ENCODE results near the gene CSK. TPM values are rescaled to one million over a fixed set of nuclear protein-coding genes. Genes with fewer than 3 reads are reported as not detected.
A peak's percentile ranks its signal among the peaks of the same experiment; 100 is the strongest.

The CSK gene
- total RNA-seq, 1 donor from 2014 or later: 70.9 TPM

DNA sequence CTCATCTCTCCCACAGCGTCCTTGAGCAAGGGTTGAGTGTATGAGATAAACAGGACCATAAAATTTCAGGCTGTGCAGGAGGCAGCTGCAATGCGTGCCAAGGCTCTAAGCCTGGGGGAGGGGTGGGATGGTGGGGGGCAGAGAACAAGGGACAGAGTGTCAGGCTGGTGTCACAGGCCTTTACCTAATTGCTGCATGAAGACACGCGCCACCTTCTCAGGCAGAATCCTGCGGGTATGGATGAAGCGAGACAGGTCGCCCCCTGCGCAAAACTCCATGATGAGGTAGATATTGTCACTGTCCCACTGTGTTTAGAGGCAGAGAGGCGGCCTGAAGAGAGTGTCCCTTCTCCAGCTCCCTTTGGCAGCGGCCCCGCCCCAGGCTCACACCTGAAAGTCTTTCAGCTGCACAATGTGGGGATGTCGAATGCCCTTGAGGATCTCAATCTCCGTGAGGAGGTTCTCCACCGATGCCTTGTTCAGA is 60.1 kb downstream of the CSK start:
- peaks cover 10% of the 10 kb centered on the region for H3K4me1 Mint-ChIP-seq (ENCODE audit: low read depth)
- H3K27ac Mint-ChIP-seq: peak overlapping the region; percentile 31
- peak overlapping the region; percentile 90 for H3K4me3 Mint-ChIP-seq (ENCODE audit: low read depth)
- TF ChIP-seq CTCF (IDR thresholded peaks at IDR 0.05; ENCODE audit: unreplicated experiment): no peak
- DNase-seq (ENCODE audit: low spot score, unreplicated experiment): no peak
- H3K36me3 Mint-ChIP-seq (ENCODE audit: insufficient read depth): peaks cover 2% of the 10 kb centered on the region
- no peaks in the 10 kb centered on the region for H3K9me3 Mint-ChIP-seq (ENCODE audit: low read depth)
- H3K27me3 Mint-ChIP-seq: no peaks in the 10 kb centered on the region

DNA sequence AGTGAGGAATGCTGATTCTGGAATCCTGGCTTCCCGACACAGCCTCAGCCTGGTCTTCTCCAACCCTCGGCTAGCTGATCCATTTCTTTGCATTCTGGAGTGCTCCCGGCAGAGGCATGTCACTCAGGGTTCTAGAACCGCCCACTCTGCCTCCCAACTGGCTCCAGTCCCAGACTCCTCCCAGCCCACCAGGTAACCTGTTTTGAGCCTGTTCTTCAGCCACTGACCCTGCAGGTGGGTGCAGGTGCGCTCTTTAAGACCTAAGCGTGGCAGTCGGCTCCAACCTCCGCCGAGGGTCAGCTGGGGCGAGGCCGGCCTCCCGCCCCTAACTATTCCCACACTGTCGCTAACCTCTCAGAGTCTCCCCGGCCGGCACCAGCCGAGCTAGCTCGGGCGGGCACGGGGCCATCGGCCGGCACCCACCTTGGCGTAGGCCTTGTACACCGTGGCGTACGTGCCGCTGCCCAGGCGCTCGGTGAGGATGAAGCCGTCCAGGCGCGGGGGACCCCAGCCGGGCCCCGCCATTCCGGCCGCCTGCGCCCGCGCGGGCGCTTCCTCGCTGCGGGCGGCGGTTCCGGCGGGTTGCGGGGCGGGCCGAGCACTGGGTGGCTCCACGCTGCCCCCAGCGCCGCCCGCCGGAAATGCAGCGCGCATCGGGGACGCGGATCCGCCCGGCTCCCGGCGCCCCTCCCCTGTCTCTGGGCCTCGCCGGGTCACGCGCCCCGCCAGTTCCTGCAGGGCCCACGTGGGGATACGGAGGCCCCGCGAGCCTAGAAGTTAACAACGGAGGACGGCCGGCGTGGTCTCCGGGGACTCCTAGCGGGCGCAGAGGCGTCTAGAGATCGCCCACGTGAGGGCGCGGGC is 60.9 kb downstream of the CSK start, which contains the start of gene ULK3:
TSS of gene ULK3 (minus strand) at position 576 of the 864 bp plus-strand sequence. CDS start at position 525, 51 bp downstream.
- Mint-ChIP-seq H3K4me3 (ENCODE audit: low read depth) (peak within 1 kb of the TSS; percentile 90), H3K36me3 (ENCODE audit: insufficient read depth) (peaks cover 5% of the 10 kb centered on the region), H3K9me3 (ENCODE audit: low read depth) (no peaks in the 10 kb centered on the region), H3K27me3 (no peaks in the 10 kb centered on the region), H3K4me1 (ENCODE audit: low read depth) (peaks cover 10% of the 10 kb centered on the region), H3K27ac (peak within 1 kb of the TSS; percentile 97)
- peak; percentile 70 for TF ChIP-seq CTCF (IDR thresholded peaks at IDR 0.05; ENCODE audit: unreplicated experiment)
- DNase-seq (ENCODE audit: low spot score, unreplicated experiment): peak; percentile 93

DNA sequence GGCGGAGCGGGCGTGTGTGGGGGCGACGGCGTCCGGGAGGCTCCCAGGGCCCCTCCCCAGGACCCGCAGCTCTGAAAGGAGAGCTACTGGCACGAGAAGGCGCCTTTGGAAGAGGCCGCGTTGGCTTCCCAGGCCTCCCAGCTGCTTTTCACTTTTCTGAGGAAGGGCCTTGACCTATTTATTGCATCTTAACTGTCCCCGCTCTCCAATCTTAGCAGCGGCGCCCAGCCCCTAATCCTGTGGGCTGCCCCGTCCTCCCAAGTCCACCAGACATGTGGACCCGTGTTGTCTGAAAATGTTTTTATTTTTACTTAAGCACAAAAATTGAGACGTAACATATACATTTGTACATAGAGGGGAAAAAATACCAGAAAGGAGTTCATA is 61.6 kb downstream of the CSK start:
- Mint-ChIP-seq H3K27me3 (no peaks in the 10 kb centered on the region), H3K4me1 (ENCODE audit: low read depth) (peaks cover 10% of the 10 kb centered on the region), H3K27ac (peak overlapping the region; percentile 91), H3K36me3 (ENCODE audit: insufficient read depth) (peaks cover 5% of the 10 kb centered on the region), H3K9me3 (ENCODE audit: low read depth) (no peaks in the 10 kb centered on the region), H3K4me3 (ENCODE audit: low read depth) (peak overlapping the region; percentile 73)
- no peak for TF ChIP-seq CTCF (IDR thresholded peaks at IDR 0.05; ENCODE audit: unreplicated experiment)
- no peak for DNase-seq (ENCODE audit: low spot score, unreplicated experiment)

GRCh38 chr15:74843891-74844299 is 62.0 kb downstream of the CSK start:
- Mint-ChIP-seq H3K27me3 (no peaks in the 10 kb centered on the region), H3K27ac (no peak overlapping the region), H3K4me1 (ENCODE audit: low read depth) (peaks cover 10% of the 10 kb centered on the region), H3K9me3 (ENCODE audit: low read depth) (no peaks in the 10 kb centered on the region), H3K4me3 (ENCODE audit: low read depth) (peak overlapping the region; percentile 73), H3K36me3 (ENCODE audit: insufficient read depth) (peaks cover 5% of the 10 kb centered on the region)
- no peak for TF ChIP-seq CTCF (IDR thresholded peaks at IDR 0.05; ENCODE audit: unreplicated experiment)
- DNase-seq (ENCODE audit: low spot score, unreplicated experiment): no peak

DNA sequence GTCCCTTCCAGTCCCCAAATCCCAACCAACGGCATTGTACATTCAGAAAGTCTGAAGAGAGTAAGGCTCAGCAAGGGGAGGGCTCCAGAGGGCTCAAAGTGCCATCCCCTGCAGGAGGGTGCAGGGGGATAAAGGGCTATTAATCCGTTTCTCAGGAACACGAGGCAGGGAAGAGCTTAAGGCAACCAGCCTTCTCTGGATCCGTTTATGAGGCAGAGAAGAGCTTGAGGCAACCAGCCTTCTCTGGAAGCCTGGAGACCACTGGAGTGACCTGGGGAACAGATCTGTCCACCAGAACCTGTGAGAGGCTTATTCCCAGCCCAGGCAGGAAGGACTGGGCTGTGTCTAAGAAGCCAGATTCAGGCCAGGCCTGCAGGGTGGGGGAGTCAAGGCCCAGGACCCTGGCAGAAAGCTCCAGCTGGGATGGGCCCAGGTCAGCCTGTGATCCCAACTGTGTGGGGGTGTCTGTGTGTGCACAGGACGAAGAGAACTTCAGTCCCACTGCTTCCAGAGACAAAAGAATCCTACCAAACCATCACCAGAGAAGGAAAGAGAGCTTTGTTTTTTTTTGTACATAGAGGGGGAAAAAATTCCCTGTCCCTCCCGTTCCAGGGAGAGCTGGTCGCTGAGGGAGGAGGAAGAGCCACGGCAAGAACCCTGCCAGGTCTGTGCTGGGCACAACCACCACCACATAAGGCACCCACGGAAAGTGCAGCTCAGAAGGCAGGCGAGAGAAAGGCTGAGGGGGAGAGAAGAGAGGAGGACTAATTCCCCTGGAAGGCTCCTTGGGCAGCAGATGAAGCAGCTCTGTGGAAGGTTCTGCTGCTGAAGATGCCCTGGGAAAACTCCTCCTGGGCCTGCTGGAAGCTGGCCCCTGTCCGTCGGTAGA is 62.7 kb downstream of the CSK start:
- Mint-ChIP-seq H3K27me3 (no peaks in the 10 kb centered on the region), H3K27ac (peak overlapping the region; percentile 29), H3K9me3 (ENCODE audit: low read depth) (no peaks in the 10 kb centered on the region), H3K4me1 (ENCODE audit: low read depth) (peaks cover 10% of the 10 kb centered on the region), H3K4me3 (ENCODE audit: low read depth) (no peak overlapping the region), H3K36me3 (ENCODE audit: insufficient read depth) (peaks cover 6% of the 10 kb centered on the region)
- no peak for DNase-seq (ENCODE audit: low spot score, unreplicated experiment)
- no peak for TF ChIP-seq CTCF (IDR thresholded peaks at IDR 0.05; ENCODE audit: unreplicated experiment)
